Measurements from ENCODE around the gene CALCOCO2. TPM values are rescaled to one million over a fixed set of nuclear protein-coding genes. Genes with fewer than 3 reads are reported as not detected.

Gene CALCOCO2
- total and polyA plus RNA-seq, 4 experiments from 2014 or later: 107 to 196 (median 143) TPM

- H3K27ac Mint-ChIP-seq: peak overlapping the region in 1 of 7 donors; percentile 96
- no peaks in the 10 kb centered on the region for H3K9me3 ChIP-seq (ENCODE audit: control insufficient read depth in 1 of 2, low read length in 2 of 2)
- H3K4me3 ChIP-seq (ENCODE audit: low read length in 2 of 2): no peak overlapping the region
- H3K36me3 Mint-ChIP-seq: peaks cover 0 to 24% of the 10 kb centered on the region in 2 donors
- no peak overlapping the region for H3K4me3 Mint-ChIP-seq
- H3K27me3 ChIP-seq (ENCODE audit: insufficient read depth, low read length): no peaks in the 10 kb centered on the region
- intact Hi-C loops (cut with micrococcal nuclease): no loop called here
- no peak overlapping the region for H3K27ac ChIP-seq (ENCODE audit: low read depth, low read length)
- H3K4me1 ChIP-seq (ENCODE audit: insufficient read depth, low read length): peaks cover 28% of the 10 kb centered on the region
- no peaks in the 10 kb centered on the region for H3K9me3 Mint-ChIP-seq
- no peaks in the 10 kb centered on the region for H3K27me3 Mint-ChIP-seq
- H3K4me1 Mint-ChIP-seq: peaks cover 23 to 32% (median 27%) of the 10 kb centered on the region in 4 donors
- no peak for DNase-seq
- H3K36me3 ChIP-seq (ENCODE audit: insufficient read depth, low read length): peaks cover 8% of the 10 kb centered on the region
- ChIA-PET POLR2A (ENCODE audit: partially characterized antibody) (interaction anchor here (1.1 kb wide), 1 partner anchor 13 kb away, joined by 4 read pairs; the partner anchor contains the start of gene ATP5MC1), CTCF (ENCODE audit: partially characterized antibody) (interaction anchor here (2.1 kb wide), 1 partner anchor 13 kb away, joined by 18 read pairs; the partner anchor contains the start of gene ATP5MC1)
Measured at GRCh38 chr17:48905987-48906515, 75.2 kb downstream of the CALCOCO2 start.

GRCh38 chr17:48907713-48908046 is 76.8 kb downstream of the CALCOCO2 start:
- H3K4me3 ChIP-seq (ENCODE audit: low read length in 2 of 2): peak overlapping the region; percentile 63 to 65
- H3K27ac Mint-ChIP-seq: peak overlapping the region; percentile 96 to 99 (median 98)
- CTCF ChIA-PET (ENCODE audit: partially characterized antibody): interaction anchor here (0.8 to 2.1 kb wide), 4 partner anchors 11 to 104 kb away, joined by 3 to 18 read pairs (median 4); partner anchors contain the start of gene ATP5MC1
- peaks cover 8 to 39% of the 10 kb centered on the region in 2 donors for H3K36me3 Mint-ChIP-seq
- peak overlapping the region; percentile 91 to 98 (median 94) for H3K4me3 Mint-ChIP-seq
- H3K36me3 ChIP-seq (ENCODE audit: insufficient read depth, low read length): peaks cover 18% of the 10 kb centered on the region
- POLR2A ChIA-PET (ENCODE audit: partially characterized antibody): interaction anchor here (0.8 to 4.9 kb wide), 13 partner anchors 8 to 1012 kb away, joined by 3 to 101 read pairs (median 4); partner anchors contain the start of genes ATP5MC1 and SNF8
- H3K4me1 ChIP-seq (ENCODE audit: insufficient read depth, low read length): peaks cover 45% of the 10 kb centered on the region
- H3K27me3 Mint-ChIP-seq: no peaks in the 10 kb centered on the region
- H3K4me1 Mint-ChIP-seq: peaks cover 35 to 48% (median 42%) of the 10 kb centered on the region in 4 donors
- peak overlapping the region; percentile 82 for H3K27ac ChIP-seq (ENCODE audit: low read depth, low read length)
- DNase-seq: no peak
- intact Hi-C loops (cut with micrococcal nuclease): loop anchor here (1.0 kb wide), 2 partner anchors 15 to 37 kb away; partner anchors contain the start of genes ATP5MC1 and SNF8
- H3K9me3 Mint-ChIP-seq: no peaks in the 10 kb centered on the region
- no peaks in the 10 kb centered on the region for H3K27me3 ChIP-seq (ENCODE audit: insufficient read depth, low read length)
- no peaks in the 10 kb centered on the region for H3K9me3 ChIP-seq (ENCODE audit: control insufficient read depth in 1 of 2, low read length in 2 of 2)

GRCh38 chr17:48908047-48908843 is 77.4 kb downstream of the CALCOCO2 start, which contains the start of gene UBE2Z:
TSS of gene UBE2Z (plus strand) at chr17:48908407. CDS start at chr17:48908504, 97 bp downstream.
- H3K4me1 Mint-ChIP-seq: peaks cover 39 to 54% (median 46%) of the 10 kb centered on the region in 4 donors
- intact Hi-C loops (cut with micrococcal nuclease): loop anchor here (1.0 kb wide), 2 partner anchors 16 to 36 kb away; partner anchors contain the start of genes ATP5MC1 and SNF8
- peaks cover 24% of the 10 kb centered on the region for H3K36me3 ChIP-seq (ENCODE audit: insufficient read depth, low read length)

GRCh38 chr17:48908853-48909394 is 78.1 kb downstream of the CALCOCO2 start:
- CTCF ChIA-PET (ENCODE audit: partially characterized antibody): no interaction called here
- no peaks in the 10 kb centered on the region for H3K27me3 ChIP-seq (ENCODE audit: insufficient read depth, low read length)
- peaks cover 13 to 50% of the 10 kb centered on the region in 2 donors for H3K36me3 Mint-ChIP-seq

More at GRCh38 chr17:48908047-48908843, 77.4 kb downstream of the CALCOCO2 start, which contains the start of gene UBE2Z:
- peaks cover 8 to 45% of the 10 kb centered on the region in 2 donors for H3K36me3 Mint-ChIP-seq
- peak within 1 kb of the TSS; percentile 96 to 99 (median 98) for H3K27ac Mint-ChIP-seq
- H3K27me3 Mint-ChIP-seq: no peaks in the 10 kb centered on the region
- H3K27ac ChIP-seq (ENCODE audit: low read depth, low read length): peak within 1 kb of the TSS; percentile 82
- H3K4me1 ChIP-seq (ENCODE audit: insufficient read depth, low read length): peaks cover 50% of the 10 kb centered on the region
- ChIA-PET CTCF (ENCODE audit: partially characterized antibody) (interaction anchor here (0.8 to 2.1 kb wide), 4 partner anchors 11 to 104 kb away, joined by 3 to 18 read pairs (median 4); partner anchors contain the start of gene ATP5MC1), POLR2A (ENCODE audit: partially characterized antibody) (interaction anchor here (0.7 to 4.9 kb wide), 15 partner anchors 9 to 1013 kb away, joined by 3 to 101 read pairs (median 4); partner anchors contain the start of genes ATP5MC1 and SNF8)
- peak; percentile 83 to 89 (median 87) for DNase-seq
- no peaks in the 10 kb centered on the region for H3K27me3 ChIP-seq (ENCODE audit: insufficient read depth, low read length)
- peak within 1 kb of the TSS; percentile 91 to 98 (median 94) for H3K4me3 Mint-ChIP-seq
- no peaks in the 10 kb centered on the region for H3K9me3 Mint-ChIP-seq
- H3K9me3 ChIP-seq (ENCODE audit: control insufficient read depth in 1 of 2, low read length in 2 of 2): no peaks in the 10 kb centered on the region
- H3K4me3 ChIP-seq (ENCODE audit: low read length in 2 of 2): peak within 1 kb of the TSS; percentile 63 to 65

GRCh38 chr17:48909783-48910182 is 78.9 kb downstream of the CALCOCO2 start:
- Histone ChIP-seq H3K27me3 (ENCODE audit: insufficient read depth, low read length) (no peaks in the 10 kb centered on the region), H3K36me3 (ENCODE audit: insufficient read depth, low read length) (peaks cover 30% of the 10 kb centered on the region), H3K27ac (ENCODE audit: low read depth, low read length) (peak overlapping the region; percentile 82), H3K4me1 (ENCODE audit: insufficient read depth, low read length) (peaks cover 66% of the 10 kb centered on the region), H3K9me3 (ENCODE audit: control insufficient read depth in 1 of 2, low read length in 2 of 2) (no peaks in the 10 kb centered on the region), H3K4me3 (ENCODE audit: low read length in 2 of 2) (peak overlapping the region in 1 of 2 donors; percentile 65)
- Mint-ChIP-seq H3K27ac (peak overlapping the region; percentile 65 to 98 (median 95)), H3K4me3 (peak overlapping the region; percentile 87 to 98 (median 94)), H3K4me1 (peaks cover 48 to 69% (median 59%) of the 10 kb centered on the region in 4 donors), H3K36me3 (peaks cover 20 to 57% of the 10 kb centered on the region in 2 donors), H3K27me3 (no peaks in the 10 kb centered on the region), H3K9me3 (no peaks in the 10 kb centered on the region)
- intact Hi-C loops (cut with micrococcal nuclease): no loop called here
- ChIA-PET POLR2A (ENCODE audit: partially characterized antibody) (interaction anchor here (0.8 to 4.9 kb wide), 4 partner anchors 13 to 34 kb away, joined by 3 to 101 read pairs (median 24); partner anchors contain the start of genes ATP5MC1 and SNF8), CTCF (ENCODE audit: partially characterized antibody) (no interaction called here)
- DNase-seq: no peak

More at GRCh38 chr17:48908853-48909394, 78.1 kb downstream of the CALCOCO2 start:
- Histone ChIP-seq H3K27ac (ENCODE audit: low read depth, low read length) (peak overlapping the region; percentile 82), H3K4me1 (ENCODE audit: insufficient read depth, low read length) (peaks cover 57% of the 10 kb centered on the region), H3K36me3 (ENCODE audit: insufficient read depth, low read length) (peaks cover 30% of the 10 kb centered on the region), H3K9me3 (ENCODE audit: control insufficient read depth in 1 of 2, low read length in 2 of 2) (no peaks in the 10 kb centered on the region), H3K4me3 (ENCODE audit: low read length in 2 of 2) (peak overlapping the region; percentile 42 to 65)
- peaks cover 42 to 61% (median 52%) of the 10 kb centered on the region in 4 donors for H3K4me1 Mint-ChIP-seq
- intact Hi-C loops (cut with micrococcal nuclease): loop anchor here (1.0 kb wide), 2 partner anchors 17 to 35 kb away; partner anchors contain the start of genes ATP5MC1 and SNF8
- peak overlapping the region; percentile 87 to 98 (median 94) for H3K4me3 Mint-ChIP-seq
- H3K27ac Mint-ChIP-seq: peak overlapping the region; percentile 82 to 98 (median 95)
- no peaks in the 10 kb centered on the region for H3K27me3 Mint-ChIP-seq
- peak; percentile 59 to 89 (median 68) for DNase-seq
- POLR2A ChIA-PET (ENCODE audit: partially characterized antibody): interaction anchor here (0.6 to 4.9 kb wide), 7 partner anchors 12 to 801 kb away, joined by 3 to 101 read pairs (median 4); partner anchors contain the start of genes ATP5MC1, SNF8 and SNX11
- H3K9me3 Mint-ChIP-seq: no peaks in the 10 kb centered on the region

- no peaks in the 10 kb centered on the region for H3K27me3 Mint-ChIP-seq
- intact Hi-C loops (cut with micrococcal nuclease): no loop called here
- Histone ChIP-seq H3K4me3 (ENCODE audit: low read length in 2 of 2) (no peak overlapping the region), H3K36me3 (ENCODE audit: insufficient read depth, low read length) (peaks cover 35% of the 10 kb centered on the region), H3K27ac (ENCODE audit: low read depth, low read length) (peak overlapping the region; percentile 82), H3K27me3 (ENCODE audit: insufficient read depth, low read length) (no peaks in the 10 kb centered on the region), H3K9me3 (ENCODE audit: control insufficient read depth in 1 of 2, low read length in 2 of 2) (no peaks in the 10 kb centered on the region), H3K4me1 (ENCODE audit: insufficient read depth, low read length) (peaks cover 72% of the 10 kb centered on the region)
- ChIA-PET CTCF (ENCODE audit: partially characterized antibody) (interaction anchor here (1.3 kb wide), 1 partner anchor 25 kb away, joined by 3 read pairs; no protein-coding TSS in a partner anchor), POLR2A (ENCODE audit: partially characterized antibody) (interaction anchor here (1.1 to 4.9 kb wide), 4 partner anchors 10 to 34 kb away, joined by 3 to 101 read pairs (median 23); partner anchors contain the start of genes ATP5MC1 and SNF8)
- no peaks in the 10 kb centered on the region for H3K9me3 Mint-ChIP-seq
- DNase-seq: no peak
- peak overlapping the region; percentile 50 to 98 (median 78) for H3K27ac Mint-ChIP-seq
- H3K36me3 Mint-ChIP-seq: peaks cover 20 to 58% of the 10 kb centered on the region in 2 donors
- peaks cover 50 to 75% (median 64%) of the 10 kb centered on the region in 4 donors for H3K4me1 Mint-ChIP-seq
- H3K4me3 Mint-ChIP-seq: peak overlapping the region; percentile 87 to 98 (median 94)
Measured at GRCh38 chr17:48910370-48910769, 79.5 kb downstream of the CALCOCO2 start.

All from CD4-positive, alpha-beta memory T cell (primary cell).